Measurements from ENCODE around the gene VSNL1.

VSNL1 gene

DNA sequence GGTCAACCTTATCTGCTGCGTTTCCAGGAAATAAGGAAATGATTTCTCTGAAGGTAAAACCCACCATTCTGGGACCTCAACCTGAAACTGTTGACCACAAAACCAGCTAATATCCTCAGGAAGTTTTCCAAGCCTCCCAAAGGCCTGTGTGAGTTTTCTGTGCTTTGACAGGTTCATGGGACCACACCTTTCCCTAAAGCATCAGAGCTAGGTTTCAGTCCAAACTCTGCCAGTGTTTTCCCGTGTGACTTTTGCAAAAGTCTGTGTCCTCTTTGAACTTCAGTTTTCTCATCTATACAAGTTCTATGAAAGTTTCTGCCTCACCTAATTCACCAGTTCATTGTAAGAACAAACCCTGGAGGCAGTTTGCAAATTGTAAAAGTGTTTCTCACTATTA is 39.8 kb downstream of the VSNL1 start:
- H3K9me3 ChIP-seq (ENCODE audit: control insufficient read depth, insufficient read depth, low read depth, low read length): no peaks in the 10 kb centered on the region
- TF ChIP-seq ZNF239 (tag by site-specific recombination; IDR thresholded peaks at IDR 0.05) (no peak), ZNF501 (tag by site-specific recombination; IDR thresholded peaks at IDR 0.05) (no peak), KLF9 (tag by site-specific recombination; IDR thresholded peaks at IDR 0.05; ENCODE audit: low read depth) (no peak), ZBTB21 (tag by site-specific recombination; IDR thresholded peaks at IDR 0.05) (no peak), ZNF785 (tag by site-specific recombination; IDR thresholded peaks at IDR 0.05) (no peak), ZNF560 (tag by site-specific recombination; IDR thresholded peaks at IDR 0.05; ENCODE audit: borderline replicate concordance) (no peak), ZNF423 (tag by site-specific recombination; IDR thresholded peaks at IDR 0.05) (no peak), ZNF155 (tag by site-specific recombination; IDR thresholded peaks at IDR 0.05) (no peak), GLI2 (tag by site-specific recombination; IDR thresholded peaks at IDR 0.05; ENCODE audit: borderline replicate concordance, low read depth) (no peak), ZNF677 (tag by site-specific recombination; IDR thresholded peaks at IDR 0.05) (no peak)
- TF ChIP-seq, protein P1, sequence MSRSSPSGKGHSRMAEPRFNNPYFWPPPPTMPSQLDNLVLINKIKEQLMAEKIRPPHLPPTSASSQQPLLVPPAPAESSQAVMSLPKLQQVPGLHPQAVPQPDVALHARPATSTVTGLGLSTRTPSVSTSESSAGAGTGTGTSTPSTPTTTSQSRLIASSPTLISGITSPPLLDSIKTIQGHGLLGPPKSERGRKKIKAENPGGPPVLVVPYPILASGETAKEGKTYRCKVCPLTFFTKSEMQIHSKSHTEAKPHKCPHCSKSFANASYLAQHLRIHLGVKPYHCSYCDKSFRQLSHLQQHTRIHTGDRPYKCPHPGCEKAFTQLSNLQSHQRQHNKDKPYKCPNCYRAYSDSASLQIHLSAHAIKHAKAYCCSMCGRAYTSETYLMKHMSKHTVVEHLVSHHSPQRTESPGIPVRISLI (tag by site-specific recombination; IDR thresholded peaks at IDR 0.05): no peak
- TF ChIP-seq, protein P2, sequence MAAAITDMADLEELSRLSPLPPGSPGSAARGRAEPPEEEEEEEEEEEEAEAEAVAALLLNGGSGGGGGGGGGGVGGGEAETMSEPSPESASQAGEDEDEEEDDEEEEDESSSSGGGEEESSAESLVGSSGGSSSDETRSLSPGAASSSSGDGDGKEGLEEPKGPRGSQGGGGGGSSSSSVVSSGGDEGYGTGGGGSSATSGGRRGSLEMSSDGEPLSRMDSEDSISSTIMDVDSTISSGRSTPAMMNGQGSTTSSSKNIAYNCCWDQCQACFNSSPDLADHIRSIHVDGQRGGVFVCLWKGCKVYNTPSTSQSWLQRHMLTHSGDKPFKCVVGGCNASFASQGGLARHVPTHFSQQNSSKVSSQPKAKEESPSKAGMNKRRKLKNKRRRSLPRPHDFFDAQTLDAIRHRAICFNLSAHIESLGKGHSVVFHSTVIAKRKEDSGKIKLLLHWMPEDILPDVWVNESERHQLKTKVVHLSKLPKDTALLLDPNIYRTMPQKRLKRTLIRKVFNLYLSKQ (tag by site-specific recombination; IDR thresholded peaks at IDR 0.05; ENCODE audit: borderline replicate concordance): no peak
- TF ChIP-seq, protein P3, sequence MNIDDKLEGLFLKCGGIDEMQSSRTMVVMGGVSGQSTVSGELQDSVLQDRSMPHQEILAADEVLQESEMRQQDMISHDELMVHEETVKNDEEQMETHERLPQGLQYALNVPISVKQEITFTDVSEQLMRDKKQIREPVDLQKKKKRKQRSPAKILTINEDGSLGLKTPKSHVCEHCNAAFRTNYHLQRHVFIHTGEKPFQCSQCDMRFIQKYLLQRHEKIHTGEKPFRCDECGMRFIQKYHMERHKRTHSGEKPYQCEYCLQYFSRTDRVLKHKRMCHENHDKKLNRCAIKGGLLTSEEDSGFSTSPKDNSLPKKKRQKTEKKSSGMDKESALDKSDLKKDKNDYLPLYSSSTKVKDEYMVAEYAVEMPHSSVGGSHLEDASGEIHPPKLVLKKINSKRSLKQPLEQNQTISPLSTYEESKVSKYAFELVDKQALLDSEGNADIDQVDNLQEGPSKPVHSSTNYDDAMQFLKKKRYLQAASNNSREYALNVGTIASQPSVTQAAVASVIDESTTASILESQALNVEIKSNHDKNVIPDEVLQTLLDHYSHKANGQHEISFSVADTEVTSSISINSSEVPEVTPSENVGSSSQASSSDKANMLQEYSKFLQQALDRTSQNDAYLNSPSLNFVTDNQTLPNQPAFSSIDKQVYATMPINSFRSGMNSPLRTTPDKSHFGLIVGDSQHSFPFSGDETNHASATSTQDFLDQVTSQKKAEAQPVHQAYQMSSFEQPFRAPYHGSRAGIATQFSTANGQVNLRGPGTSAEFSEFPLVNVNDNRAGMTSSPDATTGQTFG (tag by site-specific recombination; IDR thresholded peaks at IDR 0.05; ENCODE audit: borderline replicate concordance): no peak
- TF ChIP-seq, protein P4, sequence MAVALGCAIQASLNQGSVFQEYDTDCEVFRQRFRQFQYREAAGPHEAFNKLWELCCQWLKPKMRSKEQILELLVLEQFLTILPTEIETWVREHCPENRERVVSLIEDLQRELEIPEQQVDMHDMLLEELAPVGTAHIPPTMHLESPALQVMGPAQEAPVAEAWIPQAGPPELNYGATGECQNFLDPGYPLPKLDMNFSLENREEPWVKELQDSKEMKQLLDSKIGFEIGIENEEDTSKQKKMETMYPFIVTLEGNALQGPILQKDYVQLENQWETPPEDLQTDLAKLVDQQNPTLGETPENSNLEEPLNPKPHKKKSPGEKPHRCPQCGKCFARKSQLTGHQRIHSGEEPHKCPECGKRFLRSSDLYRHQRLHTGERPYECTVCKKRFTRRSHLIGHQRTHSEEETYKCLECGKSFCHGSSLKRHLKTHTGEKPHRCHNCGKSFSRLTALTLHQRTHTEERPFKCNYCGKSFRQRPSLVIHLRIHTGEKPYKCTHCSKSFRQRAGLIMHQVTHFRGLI (tag by site-specific recombination; IDR thresholded peaks at IDR 0.05): no peak
- TF ChIP-seq, protein P5, sequence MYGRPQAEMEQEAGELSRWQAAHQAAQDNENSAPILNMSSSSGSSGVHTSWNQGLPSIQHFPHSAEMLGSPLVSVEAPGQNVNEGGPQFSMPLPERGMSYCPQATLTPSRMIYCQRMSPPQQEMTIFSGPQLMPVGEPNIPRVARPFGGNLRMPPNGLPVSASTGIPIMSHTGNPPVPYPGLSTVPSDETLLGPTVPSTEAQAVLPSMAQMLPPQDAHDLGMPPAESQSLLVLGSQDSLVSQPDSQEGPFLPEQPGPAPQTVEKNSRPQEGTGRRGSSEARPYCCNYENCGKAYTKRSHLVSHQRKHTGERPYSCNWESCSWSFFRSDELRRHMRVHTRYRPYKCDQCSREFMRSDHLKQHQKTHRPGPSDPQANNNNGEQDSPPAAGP (tag by site-specific recombination; IDR thresholded peaks at IDR 0.05): no peak
- TF ChIP-seq, protein P6, sequence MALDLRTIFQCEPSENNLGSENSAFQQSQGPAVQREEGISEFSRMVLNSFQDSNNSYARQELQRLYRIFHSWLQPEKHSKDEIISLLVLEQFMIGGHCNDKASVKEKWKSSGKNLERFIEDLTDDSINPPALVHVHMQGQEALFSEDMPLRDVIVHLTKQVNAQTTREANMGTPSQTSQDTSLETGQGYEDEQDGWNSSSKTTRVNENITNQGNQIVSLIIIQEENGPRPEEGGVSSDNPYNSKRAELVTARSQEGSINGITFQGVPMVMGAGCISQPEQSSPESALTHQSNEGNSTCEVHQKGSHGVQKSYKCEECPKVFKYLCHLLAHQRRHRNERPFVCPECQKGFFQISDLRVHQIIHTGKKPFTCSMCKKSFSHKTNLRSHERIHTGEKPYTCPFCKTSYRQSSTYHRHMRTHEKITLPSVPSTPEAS (tag by site-specific recombination; IDR thresholded peaks at IDR 0.05): no peak
- CTCF ChIA-PET: interaction anchor here (0.6 kb wide), 1 partner anchor 110 kb away, joined by 3 read pairs; no protein-coding TSS in a partner anchor
- no peak overlapping the region for H3K27ac ChIP-seq (ENCODE audit: extremely low read depth, low read depth, low read length)
- H3K4me1 ChIP-seq (ENCODE audit: control insufficient read depth, insufficient read depth, low read length): no peaks in the 10 kb centered on the region
- POLR2A ChIA-PET: no interaction called here
- H3K4me3 ChIP-seq (ENCODE audit: low read depth, low read length): no peak overlapping the region
- no peaks in the 10 kb centered on the region for H3K36me3 ChIP-seq (ENCODE audit: control insufficient read depth in 2 of 2, insufficient read depth in 1 of 2, low read length in 2 of 2)

DNA sequence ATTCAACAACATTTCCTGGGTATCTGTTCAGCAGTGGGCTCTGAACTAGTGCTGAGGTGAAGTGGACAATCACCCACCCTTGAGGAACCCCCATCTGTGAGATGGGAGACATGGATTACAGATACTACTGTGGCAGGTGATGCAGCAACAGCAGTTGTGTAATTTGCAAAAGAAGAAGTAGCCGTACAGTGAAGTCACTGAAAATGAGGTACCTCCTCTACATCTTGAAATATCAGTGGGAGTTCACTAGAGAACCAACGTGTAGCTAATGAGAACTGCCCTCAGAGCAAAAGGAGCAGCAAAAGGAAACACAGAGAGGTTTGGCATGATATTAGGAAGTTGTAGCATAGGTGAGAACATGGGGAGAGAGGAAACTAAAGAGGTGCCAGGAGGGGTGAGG is 41.3 kb downstream of the VSNL1 start:
- Histone ChIP-seq H3K27ac (ENCODE audit: extremely low read depth, low read depth, low read length) (no peak overlapping the region), H3K36me3 (ENCODE audit: control insufficient read depth in 2 of 2, insufficient read depth in 1 of 2, low read length in 2 of 2) (no peaks in the 10 kb centered on the region), H3K4me1 (ENCODE audit: control insufficient read depth, insufficient read depth, low read length) (no peaks in the 10 kb centered on the region), H3K9me3 (ENCODE audit: control insufficient read depth, insufficient read depth, low read depth, low read length) (no peaks in the 10 kb centered on the region), H3K4me3 (ENCODE audit: low read depth, low read length) (no peak overlapping the region)
- CTCF ChIA-PET: no interaction called here
- POLR2A ChIA-PET: no interaction called here
- TF ChIP-seq KLF10 (tag by site-specific recombination; IDR thresholded peaks at IDR 0.05) (no peak), ZNF623 (tag by site-specific recombination; IDR thresholded peaks at IDR 0.05) (no peak), ZNF132 (tag by site-specific recombination; IDR thresholded peaks at IDR 0.05; ENCODE audit: borderline replicate concordance) (no peak), SP7 (tag by site-specific recombination; IDR thresholded peaks at IDR 0.05) (no peak), ZNF2 (tag by site-specific recombination; IDR thresholded peaks at IDR 0.05) (no peak), GLI4 (tag by site-specific recombination; IDR thresholded peaks at IDR 0.05) (no peak), ZNF175 (tag by site-specific recombination; IDR thresholded peaks at IDR 0.05) (no peak), SP3 (tag by site-specific recombination; IDR thresholded peaks at IDR 0.05) (no peak), ZNF140 (tag by site-specific recombination; IDR thresholded peaks at IDR 0.05) (no peak), ZNF121 (tag by site-specific recombination; IDR thresholded peaks at IDR 0.05) (no peak)
- TF ChIP-seq, protein P5 (tag by site-specific recombination; IDR thresholded peaks at IDR 0.05): no peak

All from HEK293 (cell line).